SK-N-SH (cell line): ENCODE results near the gene BMP8A. TPM values are rescaled to one million over a fixed set of nuclear protein-coding genes. Genes with fewer than 3 reads are reported as not detected.

Source experiments
- CTCF ChIA-PET: fragments of 300-600, 350-600 bp; formaldehyde crosslinking; extraction: SDS; loops from one replicate; lab custom pipeline; 2021; lab: Yijun Ruan, JAX
- POLR2A ChIA-PET: fragments of 350-600 bp; sonication (Branson Sonifier 250); formaldehyde crosslinking; extraction: SDS; loops from one replicate; lab custom pipeline; 2020; ENCODE audit warnings: antibody characterized with exemption, inconsistent platforms; lab: Yijun Ruan, JAX
- DNase-seq: peaks from one replicate; pipeline ENCODE4 v3.0.0; 2012
- H2AFZ ChIP-seq: fragments of 200-600 bp; sonication (generic); 2 replicates; pipeline ENCODE4 v1.8.1; 2016; ENCODE audit warnings: antibody characterized with exemption, mild to moderate bottlenecking, low read depth
- H3F3A ChIP-seq: fragments of 200-600 bp; sonication (generic); replicated peaks from 2 replicates; pipeline ENCODE3; 2016; ENCODE audit warnings: antibody characterized with exemption, mild to moderate bottlenecking; ENCODE audit not compliant: insufficient read depth
- H3K27ac ChIP-seq, 2 experiments: fragments of 200-500 bp in 1 of 2; fragments of 200-600 bp in 1 of 2; sonication (Bioruptor generic) in 1 of 2; sonication (generic), shearing (Covaris generic) in 1 of 2; 2 replicates each; pipeline versions ENCODE4 v1.5.1 to v1.6.1; 2014 to 2016; ENCODE audit warnings: low read depth in 2 of 2, inconsistent platforms in 1 of 2, low read length in 1 of 2, mild to moderate bottlenecking in 1 of 2, mixed read lengths in 1 of 2
- H3K27me3 ChIP-seq: fragments of 200-600 bp; sonication (generic), shearing (Covaris generic); 2 replicates; pipeline ENCODE4 v1.6.1; 2016; ENCODE audit warnings: mixed run types; ENCODE audit not compliant: insufficient read depth
- H3K36me3 ChIP-seq, 2 experiments: fragments of 200-500 bp in 1 of 2; fragments of 200-600 bp in 1 of 2; sonication (Bioruptor generic) in 1 of 2; sonication (generic) in 1 of 2; replicated peaks in 1 of 2; 2 replicates each; pipeline versions ENCODE3 to v1.5.1; 2014 to 2016; ENCODE audit warnings: low read length in 1 of 2, mild to moderate bottlenecking in 1 of 2; ENCODE audit not compliant: insufficient read depth in 2 of 2, control insufficient read depth in 1 of 2
- H3K4me1 ChIP-seq, 2 experiments: fragments of 200-500 bp in 1 of 2; fragments of 200-600 bp in 1 of 2; sonication (Bioruptor generic) in 1 of 2; sonication (generic), shearing (Covaris generic) in 1 of 2; 2 replicates each; pipeline versions ENCODE4 v1.5.1 to v1.6.1; 2014 to 2016; ENCODE audit warnings: low read depth in 1 of 2, low read length in 1 of 2, mixed run types in 1 of 2; ENCODE audit not compliant: insufficient read depth in 2 of 2, control insufficient read depth in 1 of 2
- H3K4me2 ChIP-seq: fragments of 200-600 bp; sonication (generic), shearing (Covaris generic); 2 replicates; pipeline ENCODE4 v1.6.1; 2017; ENCODE audit warnings: mixed run types
- H3K4me3 ChIP-seq, 2 experiments: fragments of 200-500 bp in 1 of 2; fragments of 200-600 bp in 1 of 2; sonication (Bioruptor generic) in 1 of 2; sonication (generic), shearing (Covaris generic) in 1 of 2; 2 replicates each; pipeline versions ENCODE4 v1.5.1 to v1.8.1; 2014 to 2016; ENCODE audit warnings: low read depth in 2 of 2, inconsistent platforms in 1 of 2, low read length in 1 of 2, mild to moderate bottlenecking in 1 of 2, mixed read lengths in 1 of 2, moderate library complexity in 1 of 2
- H3K79me2 ChIP-seq: fragments of 200-600 bp; sonication (generic); 2 replicates; pipeline ENCODE4 v1.8.1; 2017; ENCODE audit warnings: mild to moderate bottlenecking; ENCODE audit not compliant: insufficient read depth
- H3K9ac ChIP-seq: fragments of 200-600 bp; sonication (generic); 2 replicates; pipeline ENCODE4 v1.6.1; 2017; ENCODE audit warnings: mixed run types
- H3K9me2 ChIP-seq: fragments of 200-600 bp; sonication (generic); 2 replicates; pipeline ENCODE4 v1.6.1; 2017; ENCODE audit warnings: mixed run types
- H3K9me3 ChIP-seq: fragments of 200-600 bp; sonication (generic); 2 replicates; pipeline ENCODE4 v1.6.1; 2017; ENCODE audit warnings: mixed run types, mild to moderate bottlenecking, moderate library complexity
- H4K20me1 ChIP-seq: fragments of 200-600 bp; sonication (generic); 2 replicates; pipeline ENCODE4 v1.6.1; 2017; ENCODE audit warnings: mild to moderate bottlenecking, mixed run types; ENCODE audit not compliant: insufficient read depth
- ELF1 ChIP-seq: IDR thresholded peaks from 2 replicates; pipeline ENCODE4 v1.4.0; 2012
- EZH2phosphoT487 ChIP-seq: fragments of 200-600 bp; sonication (generic); IDR thresholded peaks from 2 replicates; pipeline ENCODE4 v1.6.1; 2017; ENCODE audit warnings: low read depth, mixed run types, mild to moderate bottlenecking, antibody characterized with exemption, moderate library complexity, borderline replicate concordance
- FOXJ3 ChIP-seq: sonication (generic); formaldehyde crosslinking; IDR thresholded peaks from 2 replicates; pipeline ENCODE4 v1.5.1; 2020; ENCODE audit warnings: mild to moderate bottlenecking, missing genetic modification reagents
- GABPA ChIP-seq: IDR thresholded peaks from 2 replicates; pipeline ENCODE4 v1.4.0; 2012; ENCODE audit warnings: low read depth, mild to moderate bottlenecking
- JUND ChIP-seq: IDR thresholded peaks from 2 replicates; pipeline ENCODE4 v1.4.0; 2012
- MAX ChIP-seq: IDR thresholded peaks from 2 replicates; pipeline ENCODE4 v1.4.0; 2012; ENCODE audit warnings: low read depth
- MEF2A ChIP-seq: IDR thresholded peaks from 2 replicates; pipeline ENCODE4 v1.4.0; 2012; ENCODE audit warnings: low read depth, borderline replicate concordance
- RCOR1 ChIP-seq: fragments of 150-350 bp; IDR thresholded peaks from 2 replicates; pipeline ENCODE4 v1.6.1; 2017; ENCODE audit warnings: antibody characterized with exemption, low read length
- REST ChIP-seq: IDR thresholded peaks from 2 replicates; pipeline ENCODE4 v1.6.1; 2012; ENCODE audit warnings: mild to moderate bottlenecking, low read depth, low read length, moderate library complexity
- SIN3A ChIP-seq: IDR thresholded peaks from 2 replicates; pipeline ENCODE4 v1.6.1; 2012; ENCODE audit warnings: low read depth, mild to moderate bottlenecking, low read length, moderate library complexity, borderline replicate concordance
- SMC3 ChIP-seq: IDR thresholded peaks from 2 replicates; pipeline ENCODE4 v1.6.1; 2012; ENCODE audit warnings: low read depth, low read length, improper control_type of control experiment
- TCF12 ChIP-seq: IDR thresholded peaks from 2 replicates; pipeline ENCODE4 v1.4.0; 2012
- TEAD4 ChIP-seq: IDR thresholded peaks from 2 replicates; pipeline ENCODE4 v1.4.0; 2012; ENCODE audit warnings: mild to moderate bottlenecking, borderline replicate concordance; ENCODE audit not compliant: insufficient read depth
- USF1 ChIP-seq: IDR thresholded peaks from 2 replicates; pipeline ENCODE4 v1.4.0; 2012; ENCODE audit warnings: low read depth, borderline replicate concordance
- WGBS: methylation state at CpG from one replicate; pipeline ENCODE4 v1.1.6; 2017; ENCODE audit warnings: low lambda C conversion rate; 5-methylcytosine and 5-hydroxymethylcytosine counted together
- polyA plus RNA-seq, 3 experiments: library from polyadenylated mRNA; depleted of rRNA; stranded (reverse); fragments of >200 nt; gene quantifications; 2 replicates each; pipeline ENCODE4 v1.2.3, GENCODE V29; 2012

Gene BMP8A
- polyA plus RNA-seq, 1 of the 3 experiments (the other 2 are of a cell fraction) = 0.16 TPM

DNA sequence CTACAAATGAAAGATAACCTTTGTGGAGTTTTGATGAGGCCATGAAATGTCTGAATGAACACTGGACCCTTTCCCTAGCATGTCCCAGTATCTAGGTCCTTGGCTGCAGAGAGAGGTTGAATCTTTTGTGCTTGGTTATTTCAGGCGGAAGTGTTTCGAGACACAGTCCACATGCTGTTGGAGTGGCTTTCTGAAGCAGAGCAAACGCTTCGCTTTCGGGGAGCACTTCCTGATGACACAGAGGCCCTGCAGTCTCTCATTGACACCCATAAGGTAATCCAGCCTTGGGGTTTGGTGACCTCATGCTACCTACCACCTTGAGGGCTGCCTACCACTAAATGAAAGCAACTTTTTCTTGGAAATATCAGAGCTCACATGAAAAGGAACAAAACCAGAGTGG is 38.9 kb upstream of the BMP8A start (continued):
- TF ChIP-seq REST (no peak), USF1 (no peak)

DNA sequence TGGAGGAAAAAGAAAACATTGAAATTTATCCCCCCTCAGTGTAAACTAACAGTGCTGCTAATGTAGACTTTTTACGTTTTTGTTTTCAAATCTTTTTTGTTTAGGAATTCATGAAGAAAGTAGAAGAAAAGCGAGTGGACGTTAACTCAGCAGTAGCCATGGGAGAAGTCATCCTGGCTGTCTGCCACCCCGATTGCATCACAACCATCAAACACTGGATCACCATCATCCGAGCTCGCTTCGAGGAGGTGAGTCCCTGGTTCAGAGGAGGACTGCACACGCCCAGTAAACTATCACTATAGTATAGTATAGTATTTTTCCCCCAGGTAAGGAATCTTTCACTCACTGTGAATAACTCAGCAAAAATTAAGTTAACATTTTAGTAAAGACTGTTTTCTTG is 37.8 kb upstream of the BMP8A start:
- no peak overlapping the region for H3K4me2 ChIP-seq
- ChIA-PET POLR2A (interaction anchor here (0.6 kb wide), 1 partner anchor 1732 kb away, joined by 3 read pairs; no protein-coding TSS in a partner anchor), CTCF (no interaction called here)
- TF ChIP-seq MEF2A (no peak), SMC3 (no peak), RCOR1 (no peak), FOXJ3 (CRISPR knock-in tag) (no peak), TCF12 (no peak), TEAD4 (no peak), EZH2phosphoT487 (no peak), MAX (no peak), JUND (no peak), USF1 (no peak), SIN3A (no peak), GABPA (no peak), ELF1 (no peak)
- TF ChIP-seq, all 33 proteins: peak for 0
- DNase-seq = no peak
- peaks cover 7% of the 10 kb centered on the region for H3F3A ChIP-seq
- H3K4me3 ChIP-seq = no peak overlapping the region
- WGBS = 95% methylated on average over 8 of the region's 8 CpGs
- H3K79me2 ChIP-seq = peaks cover 4% of the 10 kb centered on the region; the same call in 1 of the 2 replicates
- no peaks in the 10 kb centered on the region for H3K4me1 ChIP-seq
- H3K9me3 ChIP-seq = no peaks in the 10 kb centered on the region
- H3K9ac ChIP-seq = no peak overlapping the region
- peaks cover 85 to 92% of the 10 kb centered on the region in 2 experiments for H3K36me3 ChIP-seq
- no peaks in the 10 kb centered on the region for H3K9me2 ChIP-seq
- no peaks in the 10 kb centered on the region for H4K20me1 ChIP-seq
- no peak overlapping the region for H2AFZ ChIP-seq
- H3K27me3 ChIP-seq = no peaks in the 10 kb centered on the region
- H3K27ac ChIP-seq = no peak overlapping the region
